Keratinocyte (primary cell): Measurements from ENCODE around the gene CNN2. TPM values are rescaled to one million over a fixed set of nuclear protein-coding genes. Genes with fewer than 3 reads are reported as not detected.

Source experiments
- DNase-seq: peaks from one replicate; pipeline ENCODE4 v3.0.0-alpha.2; 2011; ENCODE audit warnings: low read depth, missing footprints, low spot score
- FAIRE-seq: peaks from 2 replicates; lab custom pipeline; 2011; peaks lifted over from hg19 to GRCh38; lab: Jason Lieb, UNC
- H2AFZ ChIP-seq: 2 replicates; pipeline ENCODE4 v1.6.0; 2012; ENCODE audit warnings: low read length, control low read depth, inconsistent platforms; ENCODE audit not compliant: control insufficient read depth
- H3K27ac ChIP-seq: 2 replicates; pipeline ENCODE4 v1.5.1; 2011; ENCODE audit warnings: low read length; ENCODE audit not compliant: control insufficient read depth, insufficient read depth
- H3K27me3 ChIP-seq: 3 replicates; pipeline ENCODE4 v1.6.0; 2011; ENCODE audit warnings: low read length; ENCODE audit not compliant: control insufficient read depth, insufficient read depth; ENCODE audit errors: extremely low read depth
- H3K36me3 ChIP-seq, 2 experiments: 2 replicates in 1 of 2; 3 replicates in 1 of 2; pipeline ENCODE4 v1.5.1; 2011; ENCODE audit warnings: low read length in 2 of 2, mild to moderate bottlenecking in 1 of 2; ENCODE audit not compliant: control insufficient read depth in 2 of 2, insufficient read depth in 2 of 2; ENCODE audit errors: extremely low read depth in 1 of 2
- H3K4me1 ChIP-seq: 3 replicates; pipeline ENCODE4 v1.5.1; 2011; ENCODE audit warnings: low read length; ENCODE audit not compliant: control insufficient read depth, insufficient read depth; ENCODE audit errors: extremely low read depth
- H3K4me2 ChIP-seq: 3 replicates; pipeline ENCODE4 v1.6.0; 2011; ENCODE audit warnings: low read depth, low read length; ENCODE audit not compliant: control insufficient read depth, insufficient read depth; ENCODE audit errors: extremely low read depth
- H3K4me3 ChIP-seq, 3 experiments: fragments of 200-600 bp in 1 of 3; sonication (generic) in 1 of 3; 2 replicates in 2 of 3; 3 replicates in 1 of 3; pipeline ENCODE4 v1.5.1; 2011 to 2016; ENCODE audit warnings: low read length in 3 of 3, mild to moderate bottlenecking in 3 of 3, control low read depth in 2 of 3, inconsistent platforms in 1 of 3, low read depth in 1 of 3, mixed read lengths in 1 of 3, mixed run types in 1 of 3, moderate library complexity in 1 of 3; ENCODE audit not compliant: control insufficient read depth in 2 of 3, insufficient read depth in 2 of 3; ENCODE audit errors: extremely low read depth in 1 of 3
- H3K79me2 ChIP-seq: 2 replicates; pipeline ENCODE4 v1.6.0; 2012; ENCODE audit warnings: low read length; ENCODE audit not compliant: control insufficient read depth, insufficient read depth
- H3K9ac ChIP-seq: 3 replicates; pipeline ENCODE4 v1.6.0; 2011; ENCODE audit warnings: low read length; ENCODE audit not compliant: control insufficient read depth, insufficient read depth; ENCODE audit errors: extremely low read depth
- H3K9me1 ChIP-seq: 3 replicates; pipeline ENCODE4 v1.6.0; 2011; ENCODE audit warnings: low read length; ENCODE audit not compliant: control insufficient read depth, insufficient read depth; ENCODE audit errors: extremely low read depth
- H3K9me3 ChIP-seq: 2 replicates; pipeline ENCODE4 v1.5.1; 2012; ENCODE audit warnings: low read depth, low read length; ENCODE audit not compliant: control insufficient read depth
- H4K20me1 ChIP-seq: 3 replicates; pipeline ENCODE4 v1.6.0; 2011; ENCODE audit warnings: low read length; ENCODE audit not compliant: control insufficient read depth, insufficient read depth; ENCODE audit errors: extremely low read depth
- CTCF ChIP-seq, 3 experiments: IDR thresholded peaks in 1 of 3; conservative IDR thresholded peaks in 1 of 3; optimal IDR thresholded peaks in 1 of 3; 2 replicates in 2 of 3; 3 replicates in 1 of 3; pipeline versions ENCODE3 to v1.5.1; 2011; ENCODE audit warnings: low read length in 3 of 3, mild to moderate bottlenecking in 3 of 3, moderate library complexity in 2 of 3, control low read depth in 1 of 3, inconsistent platforms in 1 of 3; ENCODE audit not compliant: insufficient read depth in 2 of 3; ENCODE audit errors: extremely low read depth in 1 of 3
- EZH2 ChIP-seq: IDR thresholded peaks from one replicate; pipeline ENCODE4 v1.6.1; 2012; ENCODE audit warnings: inconsistent platforms, mild to moderate bottlenecking, low read length, moderate library complexity
- dilution Hi-C: fragments of 300-500 bp; cut with MboI; formaldehyde crosslinking; loops from one replicate; pipeline ENCODE4 v1.7.0; 2020; ENCODE audit warnings: low sequenced_read_pairs; ENCODE audit not compliant: extremely low pct_ligation_motif_present
- polyA plus RNA-seq, 5 experiments: library from polyadenylated mRNA; depleted of rRNA in 3 of 5; stranded (reverse) in 3 of 5; stranded (forward) in 1 of 5; unstranded in 1 of 5; fragments of >200 nt; gene quantifications; 1 replicate in 1 of 5; 2 replicates in 3 of 5; 3 replicates in 1 of 5; pipeline versions ENCODE4 v1.2.1 to v1.2.3, GENCODE V29; 2011 to 2012; ENCODE audit warnings: missing spikeins in 2 of 5, low read depth in 1 of 5, low replicate concordance in 1 of 5

Gene CNN2
- polyA plus RNA-seq, 1 donor (not counting 4 experiments of a cell fraction or from before 2014, with no cell fraction given) = 136 TPM

- H3K4me3 ChIP-seq = peak overlapping the region; percentile 94 to 99 (median 97)
- H4K20me1 ChIP-seq = peaks cover 8% of the 10 kb centered on the region
- H3K79me2 ChIP-seq = peaks cover 43% of the 10 kb centered on the region
- FAIRE-seq = no peak
- peak overlapping the region; percentile 89 for H3K9ac ChIP-seq
- peaks cover 11% of the 10 kb centered on the region for H3K4me1 ChIP-seq
- no peak for TF ChIP-seq EZH2
- no peak for TF ChIP-seq CTCF (optimal IDR thresholded peaks at IDR 0.05 in 1 of 3, IDR thresholded peaks at IDR 0.05 in 1 of 3, conservative IDR thresholded peaks at IDR 0.05 in 1 of 3; ENCODE audit: extremely low read depth in 1 of 3, insufficient read depth in 2 of 3, low read length in 3 of 3)
- H3K9me1 ChIP-seq = no peaks in the 10 kb centered on the region
- dilution Hi-C loops = no loop called here
- peak overlapping the region; percentile 89 for H3K4me2 ChIP-seq
- H3K27me3 ChIP-seq = no peaks in the 10 kb centered on the region
- DNase-seq = no peak
- no peak overlapping the region for H2AFZ ChIP-seq
- peak overlapping the region; percentile 80 for H3K27ac ChIP-seq
- H3K9me3 ChIP-seq = no peaks in the 10 kb centered on the region
- H3K36me3 ChIP-seq = peaks cover 5 to 13% of the 10 kb centered on the region in 2 experiments
Observed at GRCh38 chr19:1026783-1027649, 608 bp downstream of the CNN2 start.

- Histone ChIP-seq H3K27ac (peak overlapping the region; percentile 80), H3K9ac (peak overlapping the region; percentile 89), H3K9me1 (no peaks in the 10 kb centered on the region), H3K4me2 (peak overlapping the region; percentile 89), H3K79me2 (peaks cover 49% of the 10 kb centered on the region), H3K4me3 (peak overlapping the region; percentile 94 to 99 (median 97)), H3K4me1 (peaks cover 11% of the 10 kb centered on the region), H3K27me3 (no peaks in the 10 kb centered on the region), H2AFZ (no peak overlapping the region), H3K36me3 (peaks cover 9 to 19% of the 10 kb centered on the region in 2 experiments), H3K9me3 (no peaks in the 10 kb centered on the region), H4K20me1 (peaks cover 14% of the 10 kb centered on the region)
- DNase-seq = no peak
- dilution Hi-C loops = no loop called here
- TF ChIP-seq EZH2 = no peak
- TF ChIP-seq CTCF (optimal IDR thresholded peaks at IDR 0.05 in 1 of 3, IDR thresholded peaks at IDR 0.05 in 1 of 3, conservative IDR thresholded peaks at IDR 0.05 in 1 of 3; ENCODE audit: extremely low read depth in 1 of 3, insufficient read depth in 2 of 3, low read length in 3 of 3) = no peak
- FAIRE-seq = no peak
Observed at GRCh38 chr19:1027650-1028061, 1.2 kb downstream of the CNN2 start.
